Measurements from ENCODE around the gene ATOH8.

ATOH8 gene

DNA sequence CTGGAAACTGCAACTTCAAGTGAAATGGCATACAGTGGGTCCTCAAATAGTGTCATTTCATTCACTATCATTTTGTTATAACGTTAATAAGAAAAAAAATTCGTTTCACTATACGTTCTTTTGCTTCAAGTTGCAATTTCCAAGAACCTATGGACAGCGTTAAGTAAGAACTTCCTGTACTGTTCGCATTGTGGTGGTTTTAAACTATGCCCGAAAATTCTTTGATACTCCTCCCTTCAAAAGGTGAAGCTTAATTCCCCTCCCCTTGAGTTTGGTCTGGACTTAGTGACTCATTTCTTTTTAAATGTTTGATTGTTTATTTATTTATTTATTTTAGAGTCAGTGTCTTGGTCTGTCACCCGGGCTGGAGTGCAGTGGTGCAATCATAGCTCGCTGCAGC lies 39.0 kb upstream of the ATOH8 start:
- TF ChIP-seq, protein P1, sequence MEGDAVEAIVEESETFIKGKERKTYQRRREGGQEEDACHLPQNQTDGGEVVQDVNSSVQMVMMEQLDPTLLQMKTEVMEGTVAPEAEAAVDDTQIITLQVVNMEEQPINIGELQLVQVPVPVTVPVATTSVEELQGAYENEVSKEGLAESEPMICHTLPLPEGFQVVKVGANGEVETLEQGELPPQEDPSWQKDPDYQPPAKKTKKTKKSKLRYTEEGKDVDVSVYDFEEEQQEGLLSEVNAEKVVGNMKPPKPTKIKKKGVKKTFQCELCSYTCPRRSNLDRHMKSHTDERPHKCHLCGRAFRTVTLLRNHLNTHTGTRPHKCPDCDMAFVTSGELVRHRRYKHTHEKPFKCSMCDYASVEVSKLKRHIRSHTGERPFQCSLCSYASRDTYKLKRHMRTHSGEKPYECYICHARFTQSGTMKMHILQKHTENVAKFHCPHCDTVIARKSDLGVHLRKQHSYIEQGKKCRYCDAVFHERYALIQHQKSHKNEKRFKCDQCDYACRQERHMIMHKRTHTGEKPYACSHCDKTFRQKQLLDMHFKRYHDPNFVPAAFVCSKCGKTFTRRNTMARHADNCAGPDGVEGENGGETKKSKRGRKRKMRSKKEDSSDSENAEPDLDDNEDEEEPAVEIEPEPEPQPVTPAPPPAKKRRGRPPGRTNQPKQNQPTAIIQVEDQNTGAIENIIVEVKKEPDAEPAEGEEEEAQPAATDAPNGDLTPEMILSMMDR (IDR thresholded peaks at IDR 0.05), result no peak

DNA sequence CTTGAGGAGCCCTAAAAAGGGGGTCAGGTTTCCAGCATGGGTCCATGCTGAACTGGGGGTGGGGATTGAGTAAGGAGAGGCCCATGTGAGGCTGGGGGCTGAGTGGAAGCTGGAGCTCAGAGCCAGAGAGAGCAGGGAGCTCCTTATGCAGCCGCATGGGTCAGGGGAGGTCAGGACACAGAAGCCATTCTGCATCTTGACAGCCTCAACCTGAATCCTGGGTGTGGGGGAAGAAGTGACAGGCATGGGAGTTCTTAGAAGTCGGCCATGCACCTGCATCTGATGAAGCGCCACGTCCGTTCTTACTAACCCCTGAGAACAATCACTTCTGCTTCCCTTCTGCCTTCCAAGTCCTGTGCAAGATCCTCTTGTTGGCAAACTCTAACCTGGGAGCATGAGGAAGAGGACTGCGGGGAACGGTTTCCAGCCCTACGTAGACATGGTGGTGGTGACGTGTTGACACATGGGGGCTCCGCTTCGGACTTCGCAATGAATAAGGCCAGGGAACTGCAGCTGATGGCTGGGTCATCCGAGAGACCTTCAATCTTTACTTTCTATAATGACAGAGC lies 37.4 kb upstream of the ATOH8 start:
- TF ChIP-seq, protein P1 (IDR thresholded peaks at IDR 0.05), result no peak

DNA sequence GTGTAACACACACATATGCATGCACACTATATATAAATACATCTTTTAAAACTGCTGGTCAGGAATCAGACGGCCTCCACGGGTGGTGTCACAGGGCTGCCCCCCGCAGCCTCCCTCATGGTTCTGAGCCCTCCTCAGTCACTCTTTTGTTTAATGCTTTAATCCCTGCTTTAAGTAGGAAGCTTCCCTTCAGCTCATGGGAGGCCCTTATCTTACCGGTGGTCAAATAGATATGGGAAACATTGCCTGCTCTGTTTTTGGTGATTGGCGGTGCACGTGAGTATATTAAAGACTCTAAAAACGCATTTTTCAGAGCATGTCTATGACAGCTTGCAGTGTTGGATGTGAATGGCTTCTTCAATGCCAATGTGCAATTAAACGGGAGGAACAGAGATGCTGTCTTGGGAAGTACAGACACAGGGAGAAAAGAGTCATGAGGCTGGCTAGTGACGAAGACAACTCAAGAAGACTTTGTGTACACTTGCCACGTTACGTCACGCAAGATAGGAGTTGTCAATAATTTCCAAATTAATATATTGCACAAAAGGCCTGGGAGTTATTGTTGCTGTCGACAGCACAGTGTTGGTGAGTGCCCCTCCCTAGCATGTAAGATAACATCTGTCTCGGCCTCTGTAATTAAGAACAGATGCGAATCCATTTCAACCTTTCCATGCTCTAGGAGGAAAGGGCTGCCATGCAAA lies 36.3 kb upstream of the ATOH8 start:
- TF ChIP-seq, protein P1 (IDR thresholded peaks at IDR 0.05), result no peak

DNA sequence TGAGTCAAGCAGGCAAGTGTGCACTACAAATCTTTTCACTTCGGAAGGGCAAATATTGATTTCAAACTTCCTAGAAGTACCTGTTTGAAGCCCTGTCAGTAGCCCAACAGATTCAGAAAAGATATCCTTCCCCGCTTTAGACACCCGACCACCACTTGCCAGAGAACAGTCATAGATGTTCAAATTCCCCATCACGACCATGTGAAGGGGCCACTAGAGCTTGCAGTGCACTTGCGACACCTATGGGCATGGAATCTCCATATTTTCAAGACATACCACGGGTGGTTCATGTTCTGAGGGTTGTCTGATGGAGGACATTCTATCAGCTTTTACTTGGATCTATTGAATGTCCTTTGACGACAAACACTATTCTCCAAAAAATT lies 35.8 kb upstream of the ATOH8 start:
- TF ChIP-seq, protein P1 (IDR thresholded peaks at IDR 0.05), result no peak

DNA sequence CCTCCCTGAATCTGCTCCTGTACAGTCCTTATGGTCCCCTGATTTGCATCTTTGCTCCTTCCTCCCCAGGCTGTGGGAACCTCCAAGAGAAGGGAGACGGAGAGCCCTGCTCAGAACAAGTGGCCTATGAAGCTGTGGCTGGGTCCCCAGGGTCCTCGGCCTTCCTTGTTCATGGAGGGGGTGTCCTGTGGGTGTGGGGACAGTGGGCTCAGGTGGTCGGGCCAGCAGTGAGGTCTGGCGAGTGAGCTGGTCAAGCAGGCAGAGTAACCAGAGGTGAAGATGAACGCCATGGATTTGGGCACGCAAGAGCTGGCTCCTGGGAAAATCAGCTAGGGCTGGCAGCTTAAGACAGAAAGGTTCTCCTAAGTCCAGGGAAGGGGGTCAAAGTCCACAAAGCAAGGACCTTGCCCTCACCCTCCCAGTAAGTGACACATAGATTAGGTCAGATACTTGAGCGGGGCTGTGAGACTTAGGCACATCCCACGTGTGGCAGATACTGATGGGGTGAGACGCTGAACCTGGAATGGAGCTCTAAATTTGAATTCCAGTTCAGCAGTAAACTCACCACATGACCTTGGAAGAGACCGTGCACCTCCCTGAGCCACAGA lies 34.8 kb upstream of the ATOH8 start:
- TF ChIP-seq, protein P1 (IDR thresholded peaks at IDR 0.05), result no peak

DNA sequence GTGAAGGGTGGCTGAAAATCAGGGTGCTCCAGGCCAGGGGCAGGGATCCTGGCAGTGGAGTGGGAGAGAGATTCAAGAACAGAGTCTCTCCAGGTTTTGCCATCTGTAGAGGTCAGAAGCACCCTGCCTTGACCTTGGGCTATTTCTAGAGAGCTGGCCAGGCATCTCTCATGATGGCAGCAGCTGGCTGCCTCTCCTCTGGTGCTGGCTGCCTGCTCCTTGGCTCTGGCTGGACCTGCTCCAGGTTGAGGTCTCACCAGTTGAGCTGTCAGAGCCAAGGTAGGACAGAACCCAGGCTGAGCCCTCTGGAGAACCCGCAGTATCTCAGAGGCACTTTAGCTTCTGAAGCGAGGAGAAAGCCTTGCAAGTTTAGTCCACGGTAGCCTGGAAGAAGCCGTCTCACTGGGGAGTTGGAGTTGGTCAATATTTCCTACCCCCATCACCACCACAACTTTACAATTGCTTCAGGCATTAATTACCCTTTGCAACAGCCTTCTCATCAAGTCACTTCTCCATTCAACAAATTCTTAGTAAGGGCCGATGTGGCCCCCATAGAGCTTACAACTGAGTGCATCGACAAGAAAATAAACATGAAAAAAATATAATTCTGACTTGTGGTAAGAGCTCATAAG lies 34.1 kb upstream of the ATOH8 start:
- TF ChIP-seq, protein P1 (IDR thresholded peaks at IDR 0.05), result no peak

DNA sequence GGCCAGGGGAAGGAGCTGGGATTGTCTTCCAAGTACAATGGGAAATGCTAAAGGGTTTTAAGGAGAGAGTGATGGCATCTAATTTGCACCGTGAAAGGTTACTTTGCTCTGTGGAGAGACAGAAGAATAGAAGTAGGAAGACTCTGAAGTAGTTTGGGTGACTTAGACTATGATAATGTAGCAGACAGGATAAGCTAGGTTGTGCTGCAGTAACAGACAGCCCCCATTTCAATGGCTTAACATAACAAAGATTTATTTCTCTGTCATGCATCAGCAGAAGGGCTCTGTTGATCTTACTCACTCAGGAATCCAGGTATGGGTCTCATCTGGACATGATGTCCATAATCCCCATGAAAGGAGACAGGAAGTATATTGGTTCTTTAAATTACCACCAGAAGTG lies 33.3 kb upstream of the ATOH8 start:
- TF ChIP-seq, protein P1 (IDR thresholded peaks at IDR 0.05), result no peak
